HG03045 (cell line): Measurements from ENCODE around the gene SAMD1.
"Not testable (repeated sequence)": the region's sequence is repeated elsewhere in the genome, so short reads cannot be mapped to it uniquely, and the experiment has no call there.

ENCODE experiments used
- ATAC-seq: cut with Tn5 transposase; IDR thresholded peaks from one replicate; pipeline ENCODE4 v1.9.1; 2021; ENCODE audit warnings: mild to moderate bottlenecking, moderate library complexity; ENCODE audit not compliant: unreplicated experiment

SAMD1 gene

GRCh38 chr19:14061751-14062557 lies 28.6 kb downstream of the SAMD1 start, which contains the start of gene PALM3:
TSS of gene PALM3 (minus strand) at chr19:14062076. CDS start at chr19:14061980, 96 bp downstream.
- no peak for ATAC-seq

GRCh38 chr19:14061081-14061749 lies 29.3 kb downstream of the SAMD1 start:
- no peak for ATAC-seq

GRCh38 chr19:14059652-14060155 lies 30.8 kb downstream of the SAMD1 start:
- no peak for ATAC-seq

GRCh38 chr19:14059093-14059480 lies 31.5 kb downstream of the SAMD1 start:
- no peak for ATAC-seq

GRCh38 chr19:14058182-14059092 lies 32.1 kb downstream of the SAMD1 start:
- ATAC-seq: no peak

GRCh38 chr19:14056741-14057356 lies 33.7 kb downstream of the SAMD1 start:
- ATAC-seq: no peak

GRCh38 chr19:14056069-14056666 lies 34.4 kb downstream of the SAMD1 start:
- ATAC-seq: no peak

- ATAC-seq: no peak
Observed at GRCh38 chr19:14055396-14055795, 35.2 kb downstream of the SAMD1 start.

- no peak for ATAC-seq
Observed at GRCh38 chr19:14054721-14055120, 35.8 kb downstream of the SAMD1 start.

GRCh38 chr19:14054099-14054498 lies 36.5 kb downstream of the SAMD1 start:
- ATAC-seq: no peak

- no peak for ATAC-seq
Observed at GRCh38 chr19:14053500-14053899, 37.1 kb downstream of the SAMD1 start.

- ATAC-seq: no peak
Observed at GRCh38 chr19:14053032-14053431, 37.5 kb downstream of the SAMD1 start.

- ATAC-seq: no peak
Observed at GRCh38 chr19:14052470-14052869, 38.1 kb downstream of the SAMD1 start.

- ATAC-seq: no peak
Observed at GRCh38 chr19:14051980-14052379, 38.6 kb downstream of the SAMD1 start.

GRCh38 chr19:14050961-14051360 lies 39.6 kb downstream of the SAMD1 start:
- not testable (repeated sequence) for ATAC-seq

- no peak for ATAC-seq
Observed at GRCh38 chr19:14050512-14050911, 40.0 kb downstream of the SAMD1 start.

GRCh38 chr19:14048443-14049153 lies 42.0 kb downstream of the SAMD1 start:
- ATAC-seq: no peak

GRCh38 chr19:14047866-14048265 lies 42.7 kb downstream of the SAMD1 start:
- not testable (repeated sequence) for ATAC-seq
